IMR-90 (cell line): Measurements from ENCODE around the gene MMEL1. TPM values are rescaled to one million over a fixed set of nuclear protein-coding genes. Genes with fewer than 3 reads are reported as not detected.
A peak's percentile ranks its signal among the peaks of the same experiment; 100 is the strongest.

Experiments
- ATAC-seq: fragments of 200-7000 bp; cut with Tn5 transposase; 2 replicates; pipeline ENCODE4 v1.9.1; 2020; ENCODE audit warnings: low read depth, mild to moderate bottlenecking, moderate library complexity
- BruUV-seq: library from RNA; stranded (reverse); fragments of 400-500 nt; replicated peaks from 2 replicates; lab custom pipeline; 2021; lab: Mats Ljungman, UMichigan
- CTCF ChIA-PET: fragments of 300-600 bp; formaldehyde crosslinking; extraction: SDS; loops from one replicate; lab custom pipeline; 2021; ENCODE audit warnings: antibody characterized with exemption; lab: Yijun Ruan, JAX
- POLR2A ChIA-PET: fragments of 300-600 bp; sonication (Branson Sonifier 250); formaldehyde crosslinking; loops from one replicate; lab custom pipeline; 2022; ENCODE audit warnings: antibody characterized with exemption; ENCODE audit not compliant: unreplicated experiment; lab: Charles Lee
- DNase-seq: peaks from one replicate; pipeline ENCODE4 v3.0.0; 2013
- H2AFZ ChIP-seq: replicated peaks from 2 replicates; pipeline ENCODE3; 2013; ENCODE audit warnings: low read length, mild to moderate bottlenecking; ENCODE audit not compliant: poor library complexity
- H2AK5ac ChIP-seq: 2 replicates; pipeline ENCODE4 v1.6.1; 2013; ENCODE audit warnings: low read depth, low read length, inconsistent platforms
- H2AK9ac ChIP-seq: replicated peaks from 2 replicates; pipeline ENCODE3; 2013; ENCODE audit warnings: mild to moderate bottlenecking, low read depth, low read length, moderate library complexity; ENCODE audit not compliant: poor library complexity
- H2BK120ac ChIP-seq: 2 replicates; pipeline ENCODE4 v1.6.1; 2013; ENCODE audit warnings: low read depth, low read length, inconsistent platforms
- H2BK15ac ChIP-seq: 3 replicates; pipeline ENCODE4 v1.6.1; 2013; ENCODE audit warnings: low read depth, low read length, inconsistent platforms
- H2BK20ac ChIP-seq: 2 replicates; pipeline ENCODE4 v1.6.1; 2013; ENCODE audit warnings: low read depth, mild to moderate bottlenecking, inconsistent platforms, low read length, moderate library complexity
- H2BK5ac ChIP-seq: 2 replicates; pipeline ENCODE4 v1.6.1; 2013; ENCODE audit warnings: mild to moderate bottlenecking, low read depth, low read length, inconsistent platforms; ENCODE audit not compliant: poor library complexity, severe bottlenecking
- H3K14ac ChIP-seq: replicated peaks from 2 replicates; pipeline ENCODE4 v1.6.1; 2013; ENCODE audit warnings: low read depth, low read length, inconsistent platforms
- H3K18ac ChIP-seq: 2 replicates; pipeline ENCODE4 v1.6.1; 2013; ENCODE audit warnings: low read depth, low read length, control low read depth
- H3K23ac ChIP-seq: 2 replicates; pipeline ENCODE4 v1.6.1; 2013; ENCODE audit warnings: low read depth, low read length, inconsistent platforms
- H3K27ac ChIP-seq: 2 replicates; pipeline ENCODE4 v1.5.1; 2013; ENCODE audit warnings: mild to moderate bottlenecking, control low read depth, low read length; ENCODE audit not compliant: insufficient read depth
- H3K27me3 ChIP-seq: 2 replicates; pipeline ENCODE4 v1.6.1; 2013; ENCODE audit warnings: low read length; ENCODE audit not compliant: control insufficient read depth, insufficient read depth
- H3K36me3 ChIP-seq: 2 replicates; pipeline ENCODE4 v1.6.1; 2013; ENCODE audit warnings: low read length, mixed read lengths; ENCODE audit not compliant: control insufficient read depth, insufficient read depth
- H3K4ac ChIP-seq: 2 replicates; pipeline ENCODE4 v1.6.1; 2013; ENCODE audit warnings: low read depth, low read length, inconsistent platforms
- H3K4me1 ChIP-seq: 2 replicates; pipeline ENCODE4 v1.6.1; 2013; ENCODE audit warnings: low read length, mixed read lengths; ENCODE audit not compliant: control insufficient read depth, insufficient read depth
- H3K4me2 ChIP-seq: 2 replicates; pipeline ENCODE4 v1.6.1; 2013; ENCODE audit warnings: low read depth, mild to moderate bottlenecking, control low read depth, low read length, moderate library complexity
- H3K4me3 ChIP-seq: 2 replicates; pipeline ENCODE4 v1.5.1; 2013; ENCODE audit warnings: low read depth, mild to moderate bottlenecking, control low read depth, low read length, moderate library complexity; ENCODE audit not compliant: insufficient read depth
- H3K56ac ChIP-seq: 2 replicates; pipeline ENCODE4 v1.6.1; 2013; ENCODE audit warnings: low read length, inconsistent platforms; ENCODE audit not compliant: insufficient read depth; ENCODE audit errors: extremely low read depth
- H3K79me1 ChIP-seq, 2 experiments: 2 replicates each; pipeline ENCODE4 v1.6.1; 2013; ENCODE audit warnings: low read length in 2 of 2, inconsistent platforms in 1 of 2, low read depth in 1 of 2
- H3K9ac ChIP-seq: 2 replicates; pipeline ENCODE4 v1.6.1; 2013; ENCODE audit warnings: low read depth, low read length, control low read depth
- H3K9me1 ChIP-seq: 2 replicates; pipeline ENCODE4 v1.6.1; 2013; ENCODE audit warnings: low read length, inconsistent platforms; ENCODE audit not compliant: insufficient read depth
- H3K9me3 ChIP-seq: 2 replicates; pipeline ENCODE4 v1.6.1; 2013; ENCODE audit warnings: low read length; ENCODE audit not compliant: control insufficient read depth, insufficient read depth
- H4K20me1 ChIP-seq: 2 replicates; pipeline ENCODE4 v1.6.1; 2013; ENCODE audit warnings: low read length, inconsistent platforms; ENCODE audit not compliant: insufficient read depth
- H4K5ac ChIP-seq: 2 replicates; pipeline ENCODE4 v1.6.1; 2013; ENCODE audit warnings: mild to moderate bottlenecking, low read depth, low read length, control low read depth
- H4K8ac ChIP-seq, 2 experiments: 2 replicates each; pipeline ENCODE4 v1.6.1; 2013; ENCODE audit warnings: low read depth in 2 of 2, low read length in 2 of 2, control low read depth in 1 of 2, inconsistent platforms in 1 of 2
- H4K91ac ChIP-seq: 2 replicates; pipeline ENCODE4 v1.6.1; 2013; ENCODE audit warnings: low read depth, low read length, inconsistent platforms; ENCODE audit not compliant: insufficient read depth
- BHLHE40 ChIP-seq: fragments of 150-350 bp; IDR thresholded peaks from 2 replicates; pipeline ENCODE4 v1.6.1; 2016; ENCODE audit warnings: mild to moderate bottlenecking, low read depth, low read length
- CEBPB ChIP-seq: IDR thresholded peaks from 2 replicates; pipeline ENCODE4 v1.6.1; 2012; ENCODE audit warnings: low read depth, low read length, improper control_type of control experiment
- MAZ ChIP-seq: IDR thresholded peaks from 2 replicates; pipeline ENCODE4 v1.6.1; 2012; ENCODE audit warnings: low read depth, mild to moderate bottlenecking, low read length, improper control_type of control experiment, moderate library complexity, borderline replicate concordance
- POLR2A ChIP-seq: IDR thresholded peaks from 2 replicates; pipeline ENCODE4 v1.6.1; 2012; ENCODE audit warnings: mild to moderate bottlenecking, low read depth, low read length
- RAD21 ChIP-seq: IDR thresholded peaks from 2 replicates; pipeline ENCODE4 v1.6.1; 2012; ENCODE audit warnings: low read length, improper control_type of control experiment
- WGBS, 2 experiments: methylation state at CpG; one replicate each; pipeline versions ENCODE4 v1.1.5 to v1.1.7; 2013; ENCODE audit warnings: missing lambda C conversion rate in 2 of 2; ENCODE audit not compliant: insufficient read length in 1 of 2; ENCODE audit errors: extremely low coverage in 2 of 2; 5-methylcytosine and 5-hydroxymethylcytosine counted together
- dilution Hi-C: fragments of 300-500 bp; cut with HindIII; formaldehyde crosslinking; loops from one replicate; pipeline ENCODE4 v1.14.3; 2018; ENCODE audit warnings: low sequenced_read_pairs; ENCODE audit not compliant: unreplicated experiment
- in situ Hi-C: fragments of 300-500 bp; cut with MboI; formaldehyde crosslinking; loops from 3 replicates; pipeline ENCODE4 v1.14.3; 2019; ENCODE audit warnings: low sequenced_read_pairs, inconsistent platforms, mixed read lengths
- intact Hi-C: fragments of 100-400 bp; cut with micrococcal nuclease; formaldehyde crosslinking; loops from 2 replicates; pipeline ENCODE4 v1.10.0; 2022
- polyA plus RNA-seq, 3 experiments: library from polyadenylated mRNA; depleted of rRNA; stranded (reverse); fragments of >200 nt; gene quantifications; 2 replicates each; pipeline ENCODE4 v1.2.3, GENCODE V29; 2012; ENCODE audit warnings: low replicate concordance in 1 of 3
- total RNA-seq: library from RNA; depleted of rRNA; stranded (reverse); fragments of >200 nt; gene quantifications from 2 replicates; pipeline ENCODE4 v1.2.3, GENCODE V29; 2012

The MMEL1 gene
- total and polyA plus RNA-seq, 2 of the 4 experiments (the other 2 are of a cell fraction) = under 0.01 to 0.12 TPM

- H3K23ac ChIP-seq = no peak overlapping the region
- no peak overlapping the region for H3K27ac ChIP-seq
- CTCF ChIA-PET = no interaction called here
- no peaks in the 10 kb centered on the region for H4K20me1 ChIP-seq
- DNase-seq = no peak
- no peaks in the 10 kb centered on the region for H3K4me1 ChIP-seq
- H4K5ac ChIP-seq = no peak overlapping the region
- H3K36me3 ChIP-seq = no peaks in the 10 kb centered on the region
- intact Hi-C loops (loop anchor here (1.0 to 2.0 kb wide), 2 partner anchors 57 to 87 kb away; partner anchors contain the start of genes PRXL2B and TNFRSF14), in situ Hi-C loops (no loop called here), dilution Hi-C loops (no loop called here)
- H2AK9ac ChIP-seq = peak overlapping the region; percentile 66
- H2AFZ ChIP-seq = peak overlapping the region; percentile 89
- H3K18ac ChIP-seq = no peak overlapping the region
- H2BK15ac ChIP-seq = no peak overlapping the region
- H4K91ac ChIP-seq = no peak overlapping the region
- H3K56ac ChIP-seq = no peak overlapping the region
- H3K9me1 ChIP-seq = no peaks in the 10 kb centered on the region
- 0% methylated on average over 7 of the region's 24 CpGs; no CpG with 5 or more reads in 1 of the 2 experiments for WGBS, 2 experiments
- H4K8ac ChIP-seq = no peak overlapping the region
- peak overlapping the region; percentile 58 for H3K4me3 ChIP-seq
- H3K4ac ChIP-seq = no peak overlapping the region
- no peak overlapping the region for H2BK120ac ChIP-seq
- H3K14ac ChIP-seq = no peak overlapping the region
- H3K9me3 ChIP-seq = no peaks in the 10 kb centered on the region; the same call in 1 of the 2 replicates
- H2AK5ac ChIP-seq = no peak overlapping the region
- TF ChIP-seq CEBPB (no peak), POLR2A (no peak), RAD21 (no peak), MAZ (no peak), BHLHE40 (no peak)
- no peak for ATAC-seq
- peak overlapping the region; percentile 58; the same call in 1 of the 2 replicates for H3K4me2 ChIP-seq
- H3K79me1 ChIP-seq = no peaks in the 10 kb centered on the region; a peak in 1 of 4 replicates
- BruUV-seq = no TSS peak
- H2BK5ac ChIP-seq = no peak overlapping the region
- POLR2A ChIA-PET = no interaction called here
- no peaks in the 10 kb centered on the region for H3K27me3 ChIP-seq
- H3K9ac ChIP-seq = no peak overlapping the region
- no peak overlapping the region for H2BK20ac ChIP-seq
Measured at GRCh38 chr1:2643414-2644077, 10.7 kb upstream of the MMEL1 start.
